GM18867 (cell line): ENCODE measurements around the gene CACNA1B.

Source experiments
- ATAC-seq: cut with Tn5 transposase; IDR thresholded peaks from one replicate; pipeline ENCODE4 v1.9.1; 2021; ENCODE audit warnings: mild to moderate bottlenecking, moderate library complexity; ENCODE audit not compliant: unreplicated experiment

Gene CACNA1B

DNA sequence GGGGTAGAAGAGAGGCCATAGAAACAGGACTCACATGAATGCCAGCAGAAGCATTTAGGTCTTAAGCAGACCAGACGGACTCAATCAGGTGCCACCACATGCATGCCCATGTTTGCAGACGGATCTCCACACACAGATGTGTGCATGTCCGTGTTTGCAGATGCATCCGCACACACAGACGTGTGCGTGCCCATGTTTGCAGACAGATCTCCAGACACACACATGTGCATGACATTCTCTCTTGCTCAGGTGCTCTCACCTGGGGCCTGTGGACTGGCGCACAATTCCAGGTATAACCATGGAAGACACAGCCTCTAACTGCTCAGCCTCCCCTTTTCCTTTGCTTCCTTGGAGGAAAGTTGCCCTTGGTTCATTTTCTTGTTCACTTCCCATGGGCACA is 148.3 kb downstream of the CACNA1B start:
- no peak for ATAC-seq

DNA sequence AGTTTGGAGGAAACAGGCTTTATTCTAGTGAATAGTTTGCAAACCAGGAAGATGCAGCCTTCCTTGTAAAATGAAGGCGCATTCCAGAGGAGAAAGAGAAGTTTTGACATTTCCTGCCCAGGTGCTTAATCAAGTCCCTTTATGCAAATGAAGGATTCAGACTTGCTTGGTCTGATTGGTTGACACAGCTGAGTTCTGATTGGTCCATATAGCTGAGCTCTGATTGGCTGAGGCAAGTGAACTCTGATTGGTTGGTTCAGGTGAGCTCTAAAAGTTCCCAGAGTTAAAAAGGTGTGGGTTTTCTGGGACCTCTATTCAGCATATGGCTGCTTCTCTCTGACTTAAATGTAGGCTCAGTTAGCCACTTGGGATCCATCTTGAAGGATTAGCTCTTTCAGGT is 151.0 kb downstream of the CACNA1B start:
- no peak for ATAC-seq

DNA sequence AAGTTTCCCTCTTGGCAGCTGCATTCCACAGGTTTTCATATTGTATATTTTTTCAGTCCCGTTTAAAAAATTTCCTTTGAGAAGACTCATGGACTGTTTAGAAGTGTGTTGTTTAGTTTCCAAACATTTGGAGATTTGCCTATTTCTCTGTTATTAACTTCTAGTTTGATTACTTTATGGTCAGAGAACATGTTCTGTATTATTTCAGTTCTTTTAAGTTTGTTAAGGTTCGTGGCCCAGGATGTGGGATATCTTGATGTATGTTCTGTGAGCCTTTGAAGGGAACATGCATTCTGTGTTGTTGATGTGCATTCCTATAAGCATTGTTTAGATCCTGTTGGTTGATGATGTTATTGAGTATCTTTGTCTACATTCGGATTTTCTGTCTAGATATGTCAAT is 153.6 kb downstream of the CACNA1B start:
- ATAC-seq: no peak

DNA sequence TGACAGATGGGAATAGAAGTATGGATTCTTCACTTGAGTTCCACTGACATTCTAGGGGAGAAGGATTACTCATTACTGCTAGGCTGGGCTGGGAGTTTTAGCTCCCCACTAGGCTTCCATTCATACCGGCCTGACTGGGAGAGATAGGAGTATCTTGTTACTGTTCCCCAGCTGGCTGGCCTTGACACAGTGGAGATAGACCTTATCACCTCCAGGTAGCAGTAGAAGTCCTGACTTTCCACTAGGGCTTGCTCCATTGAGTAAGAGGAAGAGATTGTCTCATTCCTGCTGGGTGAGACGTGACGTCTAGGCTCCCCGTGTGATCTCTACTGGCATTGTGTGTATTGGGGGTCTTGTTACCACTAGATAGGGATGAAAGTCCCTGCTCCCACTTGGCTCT is 156.4 kb downstream of the CACNA1B start:
- no peak for ATAC-seq

DNA sequence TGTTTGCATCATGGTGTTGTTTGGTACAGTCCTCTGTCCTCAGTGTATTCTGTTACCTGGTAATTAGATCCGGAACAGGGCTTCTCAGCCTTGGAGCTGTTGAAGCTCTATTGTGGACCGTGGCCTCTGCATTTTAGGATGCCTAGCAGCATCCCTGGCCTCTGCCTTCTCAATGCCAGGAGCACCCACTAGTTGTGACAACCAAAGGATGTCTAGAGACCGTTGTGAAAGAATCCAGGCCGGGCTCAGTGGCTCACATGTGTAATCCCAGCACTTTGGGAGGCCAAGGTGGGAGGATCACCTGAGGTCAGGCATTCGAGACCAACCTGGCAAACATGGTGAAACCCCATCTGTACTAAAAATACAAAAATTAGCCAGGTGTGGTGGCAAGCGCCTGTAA is 159.6 kb downstream of the CACNA1B start:
- ATAC-seq: no peak

DNA sequence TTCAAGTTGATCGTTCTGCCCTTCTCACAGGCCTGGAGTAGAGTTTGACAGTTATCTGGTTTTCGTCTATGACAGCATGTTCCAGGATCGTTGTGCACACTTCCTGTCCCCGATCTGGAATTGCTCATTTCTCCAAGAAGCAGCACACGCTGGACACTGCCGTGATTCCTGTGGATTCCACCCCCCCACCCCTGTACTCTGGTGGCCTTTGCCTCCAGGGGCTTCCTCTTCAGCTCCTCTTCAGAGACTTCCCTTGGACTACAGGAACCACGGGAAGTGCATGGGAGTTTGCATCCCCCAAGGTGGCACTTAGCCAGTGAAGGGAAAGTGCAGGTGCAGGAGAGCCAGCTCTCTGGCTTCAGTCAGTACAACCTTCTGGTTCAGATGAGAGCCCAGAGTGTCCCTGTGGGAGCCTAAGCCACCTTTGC is 160.7 kb downstream of the CACNA1B start:
- ATAC-seq: no peak

DNA sequence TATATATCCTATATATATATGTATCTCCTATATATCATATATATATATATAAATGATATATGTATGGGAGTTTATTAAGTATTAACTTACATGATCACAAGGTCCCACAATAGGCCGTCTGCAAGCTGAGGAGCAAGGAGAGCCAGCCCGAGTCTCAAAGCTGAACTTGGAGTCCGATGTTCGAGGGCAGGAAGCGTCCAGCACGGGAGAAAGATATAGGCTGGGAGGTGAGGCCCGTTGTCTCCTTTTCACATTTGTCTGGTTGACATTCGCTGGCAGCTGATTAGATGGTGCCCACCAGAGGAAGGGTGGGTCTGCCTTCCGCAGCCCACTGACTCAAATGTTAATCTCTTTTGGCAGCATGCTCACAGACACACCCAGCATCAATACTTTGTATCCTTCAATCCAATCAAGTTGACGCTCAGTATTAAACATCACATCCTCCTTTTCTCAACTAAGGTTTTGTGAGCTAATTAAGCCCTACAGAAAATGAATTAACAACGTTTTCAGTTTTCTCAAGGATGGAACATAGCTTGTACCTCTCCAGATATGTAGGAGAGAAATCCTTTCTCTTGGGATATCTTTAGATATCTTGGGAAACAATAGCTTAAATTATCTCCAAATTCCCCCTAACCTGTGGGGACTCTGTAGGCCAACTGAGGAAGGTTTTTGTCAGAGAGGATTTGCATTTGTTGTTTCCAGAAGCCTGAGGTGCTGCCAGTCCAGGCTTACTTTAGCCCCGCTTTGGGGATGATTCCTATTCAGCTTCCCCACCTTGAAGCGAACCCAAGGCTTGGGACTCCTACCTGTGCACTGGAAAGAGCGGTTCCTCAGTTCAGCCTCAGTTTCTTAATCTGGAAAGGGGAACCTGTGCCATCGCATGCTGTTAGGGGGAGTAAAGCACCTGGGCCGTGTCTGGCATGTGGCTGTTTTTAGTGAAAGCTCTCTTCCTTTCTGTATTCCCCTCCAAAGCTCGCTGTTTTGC is 163.2 kb downstream of the CACNA1B start:
- no peak for ATAC-seq

DNA sequence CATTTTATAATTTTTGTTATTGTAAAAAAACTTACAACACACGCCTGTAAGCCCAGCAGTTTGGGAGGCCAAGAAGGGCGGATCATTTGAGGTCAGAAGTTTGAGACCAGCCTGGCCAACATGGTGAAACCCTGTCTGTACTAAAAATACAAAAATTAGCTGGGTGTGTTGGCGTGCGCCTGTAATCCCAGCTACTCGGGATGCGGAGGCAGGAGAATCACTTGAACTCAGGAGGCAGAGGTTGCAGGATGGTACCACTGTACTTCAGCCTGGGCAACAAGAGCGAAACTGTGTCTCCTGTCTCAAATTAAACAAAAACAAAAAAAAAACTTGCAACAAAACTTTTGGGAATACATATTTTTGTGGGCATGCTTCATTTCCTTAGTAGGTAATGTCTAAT is 164.6 kb downstream of the CACNA1B start:
- ATAC-seq: no peak

DNA sequence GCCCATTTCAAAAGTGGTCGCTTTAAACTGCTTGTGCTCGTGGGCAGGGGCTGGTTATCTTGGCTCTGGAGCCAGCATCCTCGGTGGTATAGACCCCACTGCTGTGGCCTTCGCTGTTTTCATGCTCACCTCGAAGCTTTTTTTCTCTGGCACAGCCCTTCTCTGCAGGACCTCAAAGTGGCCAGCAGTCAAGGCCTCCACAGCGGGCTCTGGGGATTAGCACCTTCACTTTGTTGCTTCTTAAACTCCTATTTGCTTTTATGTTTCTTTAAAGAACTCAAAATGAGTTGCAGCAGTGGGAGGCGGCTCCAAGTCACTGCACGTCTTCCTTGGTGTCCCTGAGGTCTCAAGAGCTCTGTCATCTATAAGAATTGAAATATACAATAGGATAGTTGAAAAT is 165.1 kb downstream of the CACNA1B start:
- ATAC-seq: no peak

DNA sequence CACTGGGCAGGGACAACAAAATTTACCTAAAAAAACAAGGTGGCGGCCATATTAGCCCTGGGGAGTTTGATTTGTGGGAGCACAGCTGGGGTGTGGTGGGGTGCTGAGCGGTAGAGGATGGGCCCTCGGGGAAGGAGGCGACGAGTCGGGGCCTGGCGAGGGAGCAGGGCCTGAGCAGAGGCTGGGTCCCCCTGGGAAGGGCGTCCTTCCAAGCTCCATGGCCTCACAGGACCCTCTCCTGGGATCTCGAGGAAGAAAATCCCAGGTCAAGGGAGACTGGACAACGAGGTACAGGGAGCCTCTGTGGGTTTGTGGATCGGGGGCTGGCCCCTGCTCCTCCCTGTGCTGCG is 165.5 kb downstream of the CACNA1B start:
- ATAC-seq: no peak

DNA sequence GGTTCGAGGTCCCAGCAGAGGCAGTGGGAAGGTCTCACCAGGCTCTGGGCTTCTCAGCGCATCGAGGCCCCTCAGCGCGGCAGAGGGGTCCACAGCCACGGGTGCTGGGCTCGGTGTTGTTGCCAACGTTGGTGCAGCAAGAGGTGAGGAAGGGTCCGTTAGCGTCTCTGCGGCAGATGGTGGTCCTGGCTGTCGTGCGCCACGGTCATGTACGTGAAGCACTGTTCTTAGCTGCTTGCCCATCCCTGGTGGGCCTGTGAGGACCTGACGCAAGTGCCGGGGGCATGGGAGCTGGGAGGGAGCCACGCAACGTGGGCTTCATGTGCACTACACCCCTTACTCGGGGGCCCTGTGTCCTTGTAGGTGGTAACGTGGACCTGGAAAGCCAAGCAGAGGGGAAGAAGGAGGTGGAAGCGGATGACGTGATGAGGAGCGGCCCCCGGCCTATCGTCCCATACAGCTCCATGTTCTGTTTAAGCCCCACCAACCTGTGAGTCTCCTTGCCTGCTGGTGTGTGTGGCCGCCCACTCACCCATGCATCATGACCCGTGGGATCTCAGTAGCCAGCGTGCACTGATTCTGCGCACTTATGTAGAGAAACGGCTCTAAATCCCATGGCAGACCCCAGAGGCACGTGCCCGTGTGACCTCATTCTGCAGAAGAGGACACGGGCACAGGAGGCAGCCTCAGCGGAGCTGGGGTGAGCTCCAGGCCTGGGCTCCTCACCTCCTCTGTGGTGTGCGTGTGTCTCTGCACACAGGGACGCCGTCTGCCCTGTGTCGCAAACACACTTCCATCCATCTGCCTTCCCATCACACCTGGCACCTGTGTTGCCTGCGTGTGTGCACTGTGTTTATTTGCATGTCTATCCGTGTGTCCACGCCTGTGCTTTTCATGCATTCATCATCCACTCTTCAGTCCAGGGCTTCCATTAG is 166.1 kb downstream of the CACNA1B start:
- ATAC-seq: no peak

DNA sequence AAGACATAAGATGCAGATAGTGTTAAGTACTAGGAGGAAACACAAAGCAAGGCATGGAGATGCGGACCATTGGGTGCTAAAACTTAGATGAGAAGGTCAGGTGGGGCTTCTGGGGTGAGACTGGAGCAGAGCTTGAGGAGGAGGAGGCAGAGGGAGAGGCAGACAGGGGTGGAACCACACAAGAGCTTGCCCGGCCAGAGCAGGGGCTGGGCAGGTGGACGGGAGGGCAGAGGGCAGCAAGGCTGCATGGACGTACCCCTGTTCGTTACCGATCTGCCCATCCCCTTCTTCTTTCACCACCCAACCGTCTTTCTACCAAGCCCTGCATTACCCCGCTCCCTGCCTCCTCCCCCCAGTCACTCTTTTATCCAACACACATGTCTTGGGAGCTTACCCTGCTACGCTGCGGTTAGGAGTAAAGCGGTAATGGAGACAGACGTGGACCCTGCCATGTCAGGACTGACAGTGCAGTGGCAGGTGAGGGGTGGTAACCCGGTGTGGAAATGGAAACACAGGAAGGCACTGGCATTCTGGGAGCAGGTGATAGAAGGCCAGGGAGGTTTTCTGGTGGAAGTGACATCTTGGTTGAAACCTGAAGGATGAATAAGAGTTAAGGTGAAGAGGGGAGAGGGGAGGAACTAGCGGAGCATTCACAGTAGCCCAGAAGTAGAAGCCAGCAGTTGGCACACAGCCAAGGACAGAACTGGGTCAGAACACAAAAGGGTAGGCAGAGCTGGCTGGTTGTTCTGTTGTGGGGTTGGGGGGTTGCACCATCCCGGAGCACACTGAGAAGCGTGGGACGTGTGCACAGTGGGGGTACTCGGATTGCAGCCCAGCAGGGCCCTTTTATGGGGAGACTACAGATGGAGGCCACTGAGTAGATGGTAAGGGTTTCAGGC is 167.2 kb downstream of the CACNA1B start:
- ATAC-seq: no peak

DNA sequence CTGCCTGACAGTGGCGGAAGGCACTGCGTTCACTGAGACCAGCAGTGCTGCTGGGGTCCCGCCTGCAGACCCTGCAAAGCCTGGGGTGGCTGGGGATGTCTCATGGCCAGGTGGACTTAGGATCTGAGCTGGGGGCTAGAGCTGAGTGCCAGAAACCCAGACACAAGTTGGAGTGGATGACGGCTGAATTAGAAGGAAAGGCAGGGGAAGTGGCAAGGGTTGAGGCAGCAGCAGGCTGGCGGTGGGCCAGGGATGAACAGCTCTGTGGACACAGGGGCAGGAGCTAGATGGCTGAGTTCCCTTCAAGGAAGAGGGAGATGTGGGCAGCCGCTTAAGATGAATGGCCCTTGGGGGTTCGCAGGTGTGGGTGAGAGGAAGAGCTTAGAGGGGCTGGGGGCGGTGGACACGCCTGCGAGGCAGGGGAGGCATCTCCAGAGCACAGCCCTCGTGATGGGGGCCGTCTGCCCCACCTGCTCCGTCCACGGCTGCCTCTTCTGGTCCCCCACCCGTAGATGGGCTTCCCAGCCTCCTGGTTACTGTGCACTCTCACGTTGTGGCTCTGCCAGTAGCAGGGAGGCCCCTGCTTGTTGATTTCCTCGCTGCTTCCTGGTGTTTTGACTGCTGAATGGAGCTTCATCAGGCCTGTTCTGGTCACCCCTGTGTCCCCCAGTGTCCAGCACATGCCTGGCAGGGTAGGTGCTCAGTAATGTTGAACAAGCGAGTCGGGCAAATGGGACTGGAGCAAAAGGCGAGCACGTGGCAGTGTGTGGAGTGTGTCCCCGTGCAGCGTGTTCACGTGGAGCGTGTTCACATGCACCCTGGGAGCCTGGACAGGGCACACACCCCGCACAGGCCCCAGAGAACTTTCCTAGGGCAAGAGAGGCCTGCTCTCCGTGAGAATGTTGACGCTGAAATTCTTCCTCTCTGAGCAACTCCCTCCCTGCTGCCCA is 168.2 kb downstream of the CACNA1B start:
- ATAC-seq: no peak

DNA sequence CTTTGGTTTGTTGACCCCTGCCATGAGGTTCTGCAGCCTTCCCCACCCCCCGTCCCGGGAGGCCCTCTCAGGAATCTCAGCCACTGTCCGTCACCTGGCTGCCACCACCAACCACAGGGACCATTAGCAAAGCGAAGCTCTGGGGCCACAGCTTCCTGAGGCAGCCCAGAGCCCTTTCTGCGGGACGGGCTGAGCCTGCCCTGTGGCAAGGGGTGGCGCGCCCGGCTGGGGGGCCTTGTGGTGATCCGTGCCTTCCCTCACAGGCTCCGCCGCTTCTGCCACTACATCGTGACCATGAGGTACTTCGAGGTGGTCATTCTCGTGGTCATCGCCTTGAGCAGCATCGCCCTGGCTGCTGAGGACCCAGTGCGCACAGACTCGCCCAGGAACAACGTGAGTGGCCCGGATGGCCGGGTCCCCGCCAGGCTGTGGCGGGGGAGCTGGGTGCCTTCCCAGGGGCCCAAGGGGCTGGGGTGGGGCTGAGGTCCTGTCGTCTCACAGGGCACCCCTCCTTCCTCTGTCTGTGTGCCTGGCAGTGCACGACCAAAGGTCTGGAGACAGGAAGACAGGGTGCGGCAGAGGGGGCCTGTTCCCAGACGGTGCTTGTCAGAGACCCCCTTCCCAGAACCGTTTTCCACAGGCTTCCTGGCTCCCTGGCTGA is 169.2 kb downstream of the CACNA1B start:
- no peak for ATAC-seq

DNA sequence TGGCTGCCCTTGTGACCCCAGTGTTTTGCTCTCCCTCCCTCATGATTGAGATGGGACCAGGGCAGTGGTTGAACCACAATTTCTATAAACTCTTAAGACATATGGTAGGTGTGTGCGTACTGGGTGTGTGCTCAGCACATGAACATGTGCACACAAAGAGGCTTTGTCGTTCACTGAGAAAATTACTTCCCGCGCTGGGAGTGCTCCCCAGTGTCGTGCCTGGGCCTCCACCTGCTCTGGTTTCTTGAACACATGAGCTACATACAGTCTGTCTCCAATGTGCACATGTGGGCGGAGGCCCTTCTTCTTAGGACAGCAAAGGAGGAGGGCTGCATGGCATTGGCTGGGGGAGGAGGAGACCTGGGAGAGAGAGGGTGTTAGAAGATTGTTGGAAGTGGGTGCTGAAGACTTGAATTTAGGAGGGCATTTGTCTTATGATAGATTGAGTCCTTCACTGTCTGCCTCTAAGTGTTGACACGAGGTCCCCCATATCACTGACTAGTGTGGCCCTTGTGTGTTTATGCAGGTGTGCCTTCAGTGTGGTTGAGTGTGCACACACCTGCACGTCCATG is 170.0 kb downstream of the CACNA1B start:
- no peak for ATAC-seq

DNA sequence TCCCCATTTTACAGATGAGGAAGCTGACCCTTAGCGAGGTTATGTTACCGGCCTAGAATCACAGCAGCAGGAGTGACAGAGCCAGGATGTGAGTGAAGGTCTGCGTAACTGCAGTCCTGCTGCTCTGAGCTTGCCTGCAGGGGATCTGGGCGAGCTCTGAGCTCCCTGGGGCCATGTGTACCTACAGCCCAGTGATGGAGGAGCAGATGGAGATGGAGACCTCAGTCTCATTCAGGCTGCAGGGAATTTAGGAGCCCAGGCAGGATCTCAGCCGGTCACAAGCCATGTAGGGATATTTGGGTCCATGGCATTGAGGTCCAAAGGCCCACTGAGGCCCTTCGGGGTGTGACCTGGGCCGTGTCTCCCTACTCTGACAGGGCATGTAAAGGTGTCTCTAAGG is 170.6 kb downstream of the CACNA1B start:
- no peak for ATAC-seq

DNA sequence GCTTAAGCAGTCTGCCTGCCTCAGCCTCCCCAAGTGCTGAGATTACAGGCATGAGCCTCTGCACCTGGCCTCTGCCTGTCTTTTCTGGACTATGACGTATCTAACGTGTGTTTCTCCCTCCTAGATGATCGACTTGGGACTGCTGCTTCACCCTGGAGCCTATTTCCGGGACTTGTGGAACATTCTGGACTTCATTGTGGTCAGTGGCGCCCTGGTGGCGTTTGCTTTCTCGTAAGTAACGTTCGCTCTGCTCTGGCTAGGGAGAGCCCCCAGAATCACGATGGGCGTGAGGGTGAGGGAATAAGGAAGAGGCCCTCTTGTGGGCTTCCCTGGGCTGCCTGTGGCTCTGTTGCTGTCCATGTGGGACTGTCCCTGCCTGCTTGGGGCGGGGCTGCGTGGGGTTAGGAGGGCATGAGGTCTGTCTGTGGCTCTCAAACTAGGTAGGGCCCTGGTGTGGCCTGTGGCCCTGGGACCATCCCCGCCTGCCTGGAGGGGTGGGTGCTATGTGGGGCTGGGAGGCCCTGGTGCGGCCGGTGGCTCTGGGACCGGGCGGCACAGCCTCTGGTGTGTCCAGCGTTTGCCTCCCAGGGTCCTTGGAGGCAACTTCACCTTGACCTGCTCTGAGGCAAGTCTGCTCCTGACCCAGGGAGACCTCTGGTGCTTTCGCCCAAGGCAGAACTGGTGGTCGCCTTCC is 171.7 kb downstream of the CACNA1B start:
- no peak for ATAC-seq

DNA sequence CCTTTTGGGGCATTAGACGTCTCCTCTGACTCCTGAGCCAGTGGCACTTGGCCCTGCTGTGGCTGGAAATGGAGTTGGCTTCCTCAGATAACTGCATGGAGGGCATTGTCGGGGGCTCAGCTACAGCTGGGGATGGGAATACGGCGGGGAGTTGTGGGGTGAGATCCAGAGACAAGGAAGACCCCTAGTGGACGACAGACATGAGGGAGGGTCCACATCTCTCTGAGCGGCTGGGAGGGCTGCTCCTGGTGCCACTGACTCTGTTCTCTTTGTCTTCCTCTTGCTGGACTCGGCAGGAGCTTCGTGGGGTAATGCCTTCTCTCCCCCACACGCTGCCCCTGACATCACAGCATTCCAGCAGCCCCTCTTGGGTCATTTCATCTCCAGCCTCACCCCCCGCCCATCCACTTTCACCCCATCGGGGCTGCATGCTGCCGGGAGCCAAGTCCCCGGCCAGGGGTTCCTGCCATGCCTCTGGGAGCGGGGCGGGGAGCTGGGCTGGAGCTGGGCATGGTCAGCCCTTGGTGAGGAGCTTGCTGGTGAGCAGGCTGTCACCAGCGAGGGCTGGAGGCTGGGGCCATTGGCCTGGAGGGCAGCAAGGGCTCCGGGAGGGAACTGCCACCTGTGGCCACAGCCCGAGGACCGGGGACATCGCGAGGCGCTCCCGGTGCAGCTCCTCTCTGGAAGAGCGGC is 172.3 kb downstream of the CACNA1B start:
- no peak for ATAC-seq
